IMR-90 (cell line): Measurements from ENCODE around the gene NR1H2. TPM values are rescaled to one million over a fixed set of nuclear protein-coding genes. Genes with fewer than 3 reads are reported as not detected.
A peak's percentile ranks its signal among the peaks of the same experiment; 100 is the strongest.

ENCODE experiments used
- ATAC-seq: fragments of 200-7000 bp; cut with Tn5 transposase; 2 replicates; pipeline ENCODE4 v1.9.1; 2020; ENCODE audit warnings: low read depth, mild to moderate bottlenecking, moderate library complexity
- BruUV-seq: library from RNA; stranded (reverse); fragments of 400-500 nt; replicated peaks from 2 replicates; lab custom pipeline; 2021; lab: Mats Ljungman, UMichigan
- CTCF ChIA-PET: fragments of 300-600 bp; formaldehyde crosslinking; extraction: SDS; loops from one replicate; lab custom pipeline; 2021; ENCODE audit warnings: antibody characterized with exemption; lab: Yijun Ruan, JAX
- POLR2A ChIA-PET: fragments of 300-600 bp; sonication (Branson Sonifier 250); formaldehyde crosslinking; loops from one replicate; lab custom pipeline; 2022; ENCODE audit warnings: antibody characterized with exemption; ENCODE audit not compliant: unreplicated experiment; lab: Charles Lee
- DNase-seq: peaks from one replicate; pipeline ENCODE4 v3.0.0; 2013
- H2AFZ ChIP-seq: replicated peaks from 2 replicates; pipeline ENCODE3; 2013; ENCODE audit warnings: low read length, mild to moderate bottlenecking; ENCODE audit not compliant: poor library complexity
- H2AK5ac ChIP-seq: 2 replicates; pipeline ENCODE4 v1.6.1; 2013; ENCODE audit warnings: low read depth, low read length, inconsistent platforms
- H2AK9ac ChIP-seq: replicated peaks from 2 replicates; pipeline ENCODE3; 2013; ENCODE audit warnings: mild to moderate bottlenecking, low read depth, low read length, moderate library complexity; ENCODE audit not compliant: poor library complexity
- H2BK120ac ChIP-seq: 2 replicates; pipeline ENCODE4 v1.6.1; 2013; ENCODE audit warnings: low read depth, low read length, inconsistent platforms
- H2BK15ac ChIP-seq: 3 replicates; pipeline ENCODE4 v1.6.1; 2013; ENCODE audit warnings: low read depth, low read length, inconsistent platforms
- H2BK20ac ChIP-seq: 2 replicates; pipeline ENCODE4 v1.6.1; 2013; ENCODE audit warnings: low read depth, mild to moderate bottlenecking, inconsistent platforms, low read length, moderate library complexity
- H2BK5ac ChIP-seq: 2 replicates; pipeline ENCODE4 v1.6.1; 2013; ENCODE audit warnings: mild to moderate bottlenecking, low read depth, low read length, inconsistent platforms; ENCODE audit not compliant: poor library complexity, severe bottlenecking
- H3K14ac ChIP-seq: replicated peaks from 2 replicates; pipeline ENCODE4 v1.6.1; 2013; ENCODE audit warnings: low read depth, low read length, inconsistent platforms
- H3K18ac ChIP-seq: 2 replicates; pipeline ENCODE4 v1.6.1; 2013; ENCODE audit warnings: low read depth, low read length, control low read depth
- H3K23ac ChIP-seq: 2 replicates; pipeline ENCODE4 v1.6.1; 2013; ENCODE audit warnings: low read depth, low read length, inconsistent platforms
- H3K27ac ChIP-seq: 2 replicates; pipeline ENCODE4 v1.5.1; 2013; ENCODE audit warnings: mild to moderate bottlenecking, control low read depth, low read length; ENCODE audit not compliant: insufficient read depth
- H3K27me3 ChIP-seq: 2 replicates; pipeline ENCODE4 v1.6.1; 2013; ENCODE audit warnings: low read length; ENCODE audit not compliant: control insufficient read depth, insufficient read depth
- H3K36me3 ChIP-seq: 2 replicates; pipeline ENCODE4 v1.6.1; 2013; ENCODE audit warnings: low read length, mixed read lengths; ENCODE audit not compliant: control insufficient read depth, insufficient read depth
- H3K4ac ChIP-seq: 2 replicates; pipeline ENCODE4 v1.6.1; 2013; ENCODE audit warnings: low read depth, low read length, inconsistent platforms
- H3K4me1 ChIP-seq: 2 replicates; pipeline ENCODE4 v1.6.1; 2013; ENCODE audit warnings: low read length, mixed read lengths; ENCODE audit not compliant: control insufficient read depth, insufficient read depth
- H3K4me2 ChIP-seq: 2 replicates; pipeline ENCODE4 v1.6.1; 2013; ENCODE audit warnings: low read depth, mild to moderate bottlenecking, control low read depth, low read length, moderate library complexity
- H3K4me3 ChIP-seq: 2 replicates; pipeline ENCODE4 v1.5.1; 2013; ENCODE audit warnings: low read depth, mild to moderate bottlenecking, control low read depth, low read length, moderate library complexity; ENCODE audit not compliant: insufficient read depth
- H3K56ac ChIP-seq: 2 replicates; pipeline ENCODE4 v1.6.1; 2013; ENCODE audit warnings: low read length, inconsistent platforms; ENCODE audit not compliant: insufficient read depth; ENCODE audit errors: extremely low read depth
- H3K79me1 ChIP-seq, 2 experiments: 2 replicates each; pipeline ENCODE4 v1.6.1; 2013; ENCODE audit warnings: low read length in 2 of 2, inconsistent platforms in 1 of 2, low read depth in 1 of 2
- H3K9ac ChIP-seq: 2 replicates; pipeline ENCODE4 v1.6.1; 2013; ENCODE audit warnings: low read depth, low read length, control low read depth
- H3K9me1 ChIP-seq: 2 replicates; pipeline ENCODE4 v1.6.1; 2013; ENCODE audit warnings: low read length, inconsistent platforms; ENCODE audit not compliant: insufficient read depth
- H3K9me3 ChIP-seq: 2 replicates; pipeline ENCODE4 v1.6.1; 2013; ENCODE audit warnings: low read length; ENCODE audit not compliant: control insufficient read depth, insufficient read depth
- H4K20me1 ChIP-seq: 2 replicates; pipeline ENCODE4 v1.6.1; 2013; ENCODE audit warnings: low read length, inconsistent platforms; ENCODE audit not compliant: insufficient read depth
- H4K5ac ChIP-seq: 2 replicates; pipeline ENCODE4 v1.6.1; 2013; ENCODE audit warnings: mild to moderate bottlenecking, low read depth, low read length, control low read depth
- H4K8ac ChIP-seq, 2 experiments: 2 replicates each; pipeline ENCODE4 v1.6.1; 2013; ENCODE audit warnings: low read depth in 2 of 2, low read length in 2 of 2, control low read depth in 1 of 2, inconsistent platforms in 1 of 2
- H4K91ac ChIP-seq: 2 replicates; pipeline ENCODE4 v1.6.1; 2013; ENCODE audit warnings: low read depth, low read length, inconsistent platforms; ENCODE audit not compliant: insufficient read depth
- CEBPB ChIP-seq: IDR thresholded peaks from 2 replicates; pipeline ENCODE4 v1.6.1; 2012; ENCODE audit warnings: low read depth, low read length, improper control_type of control experiment
- CHD1 ChIP-seq: IDR thresholded peaks from 2 replicates; pipeline ENCODE4 v1.6.1; 2012; ENCODE audit warnings: low read depth, low read length, improper control_type of control experiment
- FOS ChIP-seq: fragments of 150-350 bp; IDR thresholded peaks from 2 replicates; pipeline ENCODE4 v1.6.1; 2016; ENCODE audit warnings: low read depth, low read length
- MAZ ChIP-seq: IDR thresholded peaks from 2 replicates; pipeline ENCODE4 v1.6.1; 2012; ENCODE audit warnings: low read depth, mild to moderate bottlenecking, low read length, improper control_type of control experiment, moderate library complexity, borderline replicate concordance
- POLR2A ChIP-seq: IDR thresholded peaks from 2 replicates; pipeline ENCODE4 v1.6.1; 2012; ENCODE audit warnings: mild to moderate bottlenecking, low read depth, low read length
- RAD21 ChIP-seq: IDR thresholded peaks from 2 replicates; pipeline ENCODE4 v1.6.1; 2012; ENCODE audit warnings: low read length, improper control_type of control experiment
- RCOR1 ChIP-seq: IDR thresholded peaks from 2 replicates; pipeline ENCODE4 v1.6.1; 2012; ENCODE audit warnings: mild to moderate bottlenecking, low read length, improper control_type of control experiment; ENCODE audit not compliant: insufficient replicate concordance
- RFX5 ChIP-seq: IDR thresholded peaks from 2 replicates; pipeline ENCODE4 v1.8.0; 2012; ENCODE audit warnings: low read depth, mild to moderate bottlenecking, low read length, moderate library complexity
- WGBS, 2 experiments: methylation state at CpG; one replicate each; pipeline versions ENCODE4 v1.1.5 to v1.1.7; 2013; ENCODE audit warnings: missing lambda C conversion rate in 2 of 2; ENCODE audit not compliant: insufficient read length in 1 of 2; ENCODE audit errors: extremely low coverage in 2 of 2; 5-methylcytosine and 5-hydroxymethylcytosine counted together
- dilution Hi-C: fragments of 300-500 bp; cut with HindIII; formaldehyde crosslinking; loops from one replicate; pipeline ENCODE4 v1.14.3; 2018; ENCODE audit warnings: low sequenced_read_pairs; ENCODE audit not compliant: unreplicated experiment
- in situ Hi-C: fragments of 300-500 bp; cut with MboI; formaldehyde crosslinking; loops from 3 replicates; pipeline ENCODE4 v1.14.3; 2019; ENCODE audit warnings: low sequenced_read_pairs, inconsistent platforms, mixed read lengths
- intact Hi-C: fragments of 100-400 bp; cut with micrococcal nuclease; formaldehyde crosslinking; loops from 2 replicates; pipeline ENCODE4 v1.10.0; 2022
- polyA plus RNA-seq, 3 experiments: library from polyadenylated mRNA; depleted of rRNA; stranded (reverse); fragments of >200 nt; gene quantifications; 2 replicates each; pipeline ENCODE4 v1.2.3, GENCODE V29; 2012; ENCODE audit warnings: low replicate concordance in 1 of 3
- total RNA-seq: library from RNA; depleted of rRNA; stranded (reverse); fragments of >200 nt; gene quantifications from 2 replicates; pipeline ENCODE4 v1.2.3, GENCODE V29; 2012
- TF ChIP-seq, protein P1 (sequence below): fragments of 150-350 bp; IDR thresholded peaks from 2 replicates; pipeline ENCODE4 v1.6.1; 2017; ENCODE audit warnings: mild to moderate bottlenecking, antibody characterized with exemption, low read length, low read depth

The NR1H2 gene
- total and polyA plus RNA-seq, 2 of the 4 experiments (the other 2 are of a cell fraction), result 37.8 to 48.4 TPM

DNA sequence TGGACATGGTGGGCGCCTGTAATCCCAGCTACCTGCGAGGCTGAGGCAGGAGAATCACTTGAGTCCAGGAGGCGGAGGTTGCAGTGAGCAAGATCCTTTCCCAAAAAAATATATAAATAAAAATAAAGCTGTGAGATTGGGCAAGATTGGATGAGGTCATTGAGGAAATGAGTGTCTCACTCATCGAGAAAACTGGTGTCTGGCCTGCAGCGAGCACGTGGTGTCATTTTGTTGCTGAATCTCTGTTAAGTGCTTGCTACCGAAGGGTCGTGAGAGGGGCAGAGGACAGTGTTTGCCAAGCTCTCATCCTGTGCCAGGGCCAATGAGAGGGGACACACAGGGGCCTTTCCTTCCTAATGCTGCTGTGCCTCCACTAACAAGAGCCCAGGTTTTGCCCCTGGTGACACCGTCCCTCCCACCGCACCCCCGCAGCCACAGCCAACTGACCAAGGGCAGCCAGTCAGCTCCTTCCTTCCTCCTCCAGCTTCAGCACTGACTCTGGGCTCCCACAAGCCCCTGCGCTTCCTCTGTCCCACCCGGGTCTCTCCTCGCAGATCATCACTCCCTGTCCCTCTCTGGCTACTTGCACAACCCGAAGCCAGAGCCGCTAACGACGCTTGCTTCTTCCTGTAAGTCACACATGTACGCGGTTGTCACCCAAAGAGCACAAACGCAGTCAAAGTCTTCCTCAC is 11.1 kb downstream of the NR1H2 start:
- peak overlapping the region; percentile 18 for H2AFZ ChIP-seq

More for the DNA sequence above, 11.1 kb downstream of the NR1H2 start:
- CTCF ChIA-PET, result no interaction called here
- H3K36me3 ChIP-seq, result peaks cover 6% of the 10 kb centered on the region
- no peak overlapping the region; the same call in 1 of the 2 replicates for H2BK120ac ChIP-seq
- no peak overlapping the region for H3K4me2 ChIP-seq
- no peak overlapping the region for H3K4me3 ChIP-seq
- peaks cover 6% of the 10 kb centered on the region; the same call in 1 of the 2 replicates for H3K9me1 ChIP-seq
- no peak for TF ChIP-seq POLR2A
- TF ChIP-seq CEBPB, result peak; percentile 83
- no peak for TF ChIP-seq CHD1
- no peak for TF ChIP-seq RAD21
- TF ChIP-seq RCOR1, result no peak
- TF ChIP-seq RFX5, result no peak
- TF ChIP-seq, protein P1, sequence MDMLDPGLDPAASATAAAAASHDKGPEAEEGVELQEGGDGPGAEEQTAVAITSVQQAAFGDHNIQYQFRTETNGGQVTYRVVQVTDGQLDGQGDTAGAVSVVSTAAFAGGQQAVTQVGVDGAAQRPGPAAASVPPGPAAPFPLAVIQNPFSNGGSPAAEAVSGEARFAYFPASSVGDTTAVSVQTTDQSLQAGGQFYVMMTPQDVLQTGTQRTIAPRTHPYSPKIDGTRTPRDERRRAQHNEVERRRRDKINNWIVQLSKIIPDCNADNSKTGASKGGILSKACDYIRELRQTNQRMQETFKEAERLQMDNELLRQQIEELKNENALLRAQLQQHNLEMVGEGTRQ, result peak; percentile 51; the same call in 1 of the 2 replicates
- TF ChIP-seq FOS, result no peak
- TF ChIP-seq MAZ, result no peak
- no peaks in the 10 kb centered on the region for H3K9me3 ChIP-seq
- intact Hi-C loops (no loop called here), in situ Hi-C loops (no loop called here), dilution Hi-C loops (no loop called here)
- H3K27ac ChIP-seq, result no peak overlapping the region
- H4K20me1 ChIP-seq, result peaks cover 4% of the 10 kb centered on the region; the same call in 1 of the 2 replicates
- H4K5ac ChIP-seq, result no peak overlapping the region
- no TSS peak for BruUV-seq
- no peak overlapping the region for H3K9ac ChIP-seq
- H2AK9ac ChIP-seq, result no peak overlapping the region
- H3K4ac ChIP-seq, result no peak overlapping the region
- H2BK15ac ChIP-seq, result no peak overlapping the region
- POLR2A ChIA-PET, result no interaction called here
- no peak for ATAC-seq
- no peak overlapping the region for H3K23ac ChIP-seq
- H3K79me1 ChIP-seq, result peaks cover 7 to 37% of the 10 kb centered on the region in 2 experiments
- H2AK5ac ChIP-seq, result no peak overlapping the region
- H4K8ac ChIP-seq, result no peak overlapping the region
- H4K91ac ChIP-seq, result no peak overlapping the region
- H3K56ac ChIP-seq, result no peak overlapping the region
- no peak overlapping the region for H3K14ac ChIP-seq
- H3K18ac ChIP-seq, result no peak overlapping the region
- WGBS, 2 experiments, result 78% methylated on average over 7 of the region's 21 CpGs; no CpG with 5 or more reads in 1 of the 2 experiments
- peak; percentile 63 for DNase-seq
- H3K27me3 ChIP-seq, result no peaks in the 10 kb centered on the region
- H2BK5ac ChIP-seq, result no peak overlapping the region
- no peaks in the 10 kb centered on the region; the same call in 1 of the 2 replicates for H3K4me1 ChIP-seq
- no peak overlapping the region for H2BK20ac ChIP-seq
